ENCODE results near the gene C19orf47. TPM values are rescaled to one million over a fixed set of nuclear protein-coding genes. Genes with fewer than 3 reads are reported as not detected.

Gene C19orf47
- total RNA-seq, 1 donor from 2014 or later: 14.6 TPM

DNA sequence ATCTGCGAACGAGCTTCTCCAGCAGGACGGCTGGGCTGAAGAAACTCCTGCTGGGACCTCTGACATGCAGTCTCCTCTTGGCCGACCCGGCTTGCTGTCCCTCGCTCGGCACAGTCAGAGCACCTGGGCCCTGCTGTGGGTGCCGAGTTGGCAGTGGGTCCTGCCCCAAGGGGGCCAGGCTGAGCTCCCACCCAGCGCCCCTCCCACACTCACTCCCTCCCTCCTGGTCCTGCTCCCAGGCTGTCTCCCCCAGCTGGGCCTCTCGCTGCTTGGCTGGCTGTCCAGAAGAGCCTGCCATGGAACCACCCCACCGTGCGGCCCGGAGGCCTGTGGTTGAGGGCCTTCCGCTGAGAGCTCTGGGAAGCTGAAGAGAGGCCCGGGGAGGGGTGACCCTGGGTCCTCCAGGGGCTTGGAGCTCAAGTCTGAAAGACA is 69.1 kb downstream of the C19orf47 start:
- ChIA-PET CTCF (no interaction called here), POLR2A (interaction anchor here (0.6 to 0.8 kb wide), 4 partner anchors 21 to 1447 kb away, joined by 3 to 6 read pairs (median 3); no protein-coding TSS in a partner anchor)
- H3K4me1 Mint-ChIP-seq: peaks cover 88% of the 10 kb centered on the region
- ATAC-seq (ENCODE audit: low read depth): no peak
- H3K27me3 Mint-ChIP-seq: no peaks in the 10 kb centered on the region
- TF ChIP-seq, protein P1, sequence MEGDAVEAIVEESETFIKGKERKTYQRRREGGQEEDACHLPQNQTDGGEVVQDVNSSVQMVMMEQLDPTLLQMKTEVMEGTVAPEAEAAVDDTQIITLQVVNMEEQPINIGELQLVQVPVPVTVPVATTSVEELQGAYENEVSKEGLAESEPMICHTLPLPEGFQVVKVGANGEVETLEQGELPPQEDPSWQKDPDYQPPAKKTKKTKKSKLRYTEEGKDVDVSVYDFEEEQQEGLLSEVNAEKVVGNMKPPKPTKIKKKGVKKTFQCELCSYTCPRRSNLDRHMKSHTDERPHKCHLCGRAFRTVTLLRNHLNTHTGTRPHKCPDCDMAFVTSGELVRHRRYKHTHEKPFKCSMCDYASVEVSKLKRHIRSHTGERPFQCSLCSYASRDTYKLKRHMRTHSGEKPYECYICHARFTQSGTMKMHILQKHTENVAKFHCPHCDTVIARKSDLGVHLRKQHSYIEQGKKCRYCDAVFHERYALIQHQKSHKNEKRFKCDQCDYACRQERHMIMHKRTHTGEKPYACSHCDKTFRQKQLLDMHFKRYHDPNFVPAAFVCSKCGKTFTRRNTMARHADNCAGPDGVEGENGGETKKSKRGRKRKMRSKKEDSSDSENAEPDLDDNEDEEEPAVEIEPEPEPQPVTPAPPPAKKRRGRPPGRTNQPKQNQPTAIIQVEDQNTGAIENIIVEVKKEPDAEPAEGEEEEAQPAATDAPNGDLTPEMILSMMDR (IDR thresholded peaks at IDR 0.05): no peak
- H3K4me3 Mint-ChIP-seq: no peak overlapping the region
- H3K9me3 Mint-ChIP-seq: no peaks in the 10 kb centered on the region
- intact Hi-C loops (cut with micrococcal nuclease): no loop called here
- no peak overlapping the region for H3K27ac Mint-ChIP-seq
- H3K36me3 Mint-ChIP-seq (ENCODE audit: low read depth): peaks cover 16% of the 10 kb centered on the region
- DNase-seq: no peak

DNA sequence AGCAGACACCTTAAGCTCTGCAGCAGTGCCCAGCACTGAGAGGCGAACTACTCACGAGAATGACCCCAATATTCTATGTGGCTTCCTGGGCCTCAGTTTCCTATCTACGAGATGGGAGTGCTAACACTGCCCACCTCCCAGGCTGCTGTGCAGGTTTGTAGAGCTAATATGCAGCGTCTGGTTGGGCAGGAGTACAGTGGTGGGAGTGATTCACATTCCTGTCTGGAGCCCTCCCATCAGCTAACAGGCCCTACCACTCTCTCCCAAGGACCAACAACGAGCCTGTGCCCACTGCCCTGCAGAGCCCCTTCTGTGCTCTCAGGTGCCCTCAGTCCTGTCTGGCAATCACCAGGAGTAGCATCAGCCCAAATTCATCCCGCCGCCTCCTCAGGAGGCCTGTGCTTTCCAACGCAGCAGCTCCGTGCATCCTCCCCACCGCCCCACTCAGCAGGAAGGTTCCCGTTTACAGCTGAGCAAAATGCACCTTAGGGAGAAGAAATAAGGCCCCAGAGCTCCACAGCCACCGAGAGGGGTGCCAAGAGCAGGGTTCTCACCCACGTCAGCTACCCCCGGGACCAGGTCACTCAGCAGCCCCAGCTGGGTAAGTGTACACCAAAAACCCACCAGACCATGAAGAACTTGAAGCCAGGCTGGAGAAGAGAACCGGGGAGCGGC is 69.7 kb downstream of the C19orf47 start:
- Mint-ChIP-seq H3K4me1 (peaks cover 88% of the 10 kb centered on the region), H3K4me3 (no peak overlapping the region), H3K9me3 (no peaks in the 10 kb centered on the region), H3K27me3 (no peaks in the 10 kb centered on the region), H3K27ac (peak overlapping the region; percentile 56), H3K36me3 (ENCODE audit: low read depth) (peaks cover 19% of the 10 kb centered on the region)
- ATAC-seq (ENCODE audit: low read depth) (no peak), DNase-seq (no peak)
- ChIA-PET CTCF (no interaction called here), POLR2A (interaction anchor here (0.5 to 0.8 kb wide), 3 partner anchors 50 to 1446 kb away, joined by 3 read pairs; no protein-coding TSS in a partner anchor)
- TF ChIP-seq, protein P1 (IDR thresholded peaks at IDR 0.05): no peak
- intact Hi-C loops (cut with micrococcal nuclease): no loop called here

DNA sequence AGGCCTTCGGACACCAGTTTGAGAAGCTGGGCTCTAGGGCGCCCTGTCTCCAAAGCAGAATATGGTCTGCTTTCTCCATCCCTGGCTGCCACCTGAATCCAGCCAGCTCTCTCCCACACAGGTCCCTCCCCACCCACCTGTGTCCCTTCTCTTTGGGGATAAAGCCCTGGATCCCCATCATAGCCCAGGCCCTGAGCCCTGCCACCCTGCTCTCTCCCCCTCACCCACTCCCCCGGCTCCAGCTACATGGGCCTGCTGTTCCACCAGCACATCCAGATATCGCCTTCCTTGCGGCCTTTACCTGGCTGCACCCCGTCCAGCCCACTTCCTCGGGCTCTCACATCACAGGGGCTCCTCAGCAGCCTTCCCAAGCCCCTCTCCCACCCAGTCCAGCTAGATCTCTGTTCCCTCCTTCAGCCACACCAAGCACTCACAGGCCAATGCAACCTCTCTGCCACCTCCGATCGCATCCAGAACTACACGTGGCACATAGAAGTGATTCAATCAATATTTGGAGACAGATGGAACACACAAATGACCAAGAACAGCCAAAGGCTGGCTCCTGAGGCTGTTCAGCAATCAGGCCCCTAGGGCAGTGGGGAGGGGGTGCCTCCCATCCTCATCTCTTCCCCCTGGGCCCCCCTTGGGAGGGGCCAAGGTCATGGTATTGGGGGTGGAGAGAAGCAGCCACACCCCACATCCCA is 70.7 kb downstream of the C19orf47 start:
- Mint-ChIP-seq H3K4me3 (no peak overlapping the region), H3K27me3 (no peaks in the 10 kb centered on the region), H3K27ac (peak overlapping the region; percentile 24), H3K4me1 (peaks cover 80% of the 10 kb centered on the region), H3K36me3 (ENCODE audit: low read depth) (peaks cover 18% of the 10 kb centered on the region), H3K9me3 (no peaks in the 10 kb centered on the region)
- TF ChIP-seq, protein P1 (IDR thresholded peaks at IDR 0.05): no peak
- intact Hi-C loops (cut with micrococcal nuclease): no loop called here
- POLR2A ChIA-PET: no interaction called here
- DNase-seq (no peak), ATAC-seq (ENCODE audit: low read depth) (no peak)
- CTCF ChIA-PET: interaction anchor here (1.3 kb wide), 1 partner anchor 28 kb away, joined by 3 read pairs; no protein-coding TSS in a partner anchor

DNA sequence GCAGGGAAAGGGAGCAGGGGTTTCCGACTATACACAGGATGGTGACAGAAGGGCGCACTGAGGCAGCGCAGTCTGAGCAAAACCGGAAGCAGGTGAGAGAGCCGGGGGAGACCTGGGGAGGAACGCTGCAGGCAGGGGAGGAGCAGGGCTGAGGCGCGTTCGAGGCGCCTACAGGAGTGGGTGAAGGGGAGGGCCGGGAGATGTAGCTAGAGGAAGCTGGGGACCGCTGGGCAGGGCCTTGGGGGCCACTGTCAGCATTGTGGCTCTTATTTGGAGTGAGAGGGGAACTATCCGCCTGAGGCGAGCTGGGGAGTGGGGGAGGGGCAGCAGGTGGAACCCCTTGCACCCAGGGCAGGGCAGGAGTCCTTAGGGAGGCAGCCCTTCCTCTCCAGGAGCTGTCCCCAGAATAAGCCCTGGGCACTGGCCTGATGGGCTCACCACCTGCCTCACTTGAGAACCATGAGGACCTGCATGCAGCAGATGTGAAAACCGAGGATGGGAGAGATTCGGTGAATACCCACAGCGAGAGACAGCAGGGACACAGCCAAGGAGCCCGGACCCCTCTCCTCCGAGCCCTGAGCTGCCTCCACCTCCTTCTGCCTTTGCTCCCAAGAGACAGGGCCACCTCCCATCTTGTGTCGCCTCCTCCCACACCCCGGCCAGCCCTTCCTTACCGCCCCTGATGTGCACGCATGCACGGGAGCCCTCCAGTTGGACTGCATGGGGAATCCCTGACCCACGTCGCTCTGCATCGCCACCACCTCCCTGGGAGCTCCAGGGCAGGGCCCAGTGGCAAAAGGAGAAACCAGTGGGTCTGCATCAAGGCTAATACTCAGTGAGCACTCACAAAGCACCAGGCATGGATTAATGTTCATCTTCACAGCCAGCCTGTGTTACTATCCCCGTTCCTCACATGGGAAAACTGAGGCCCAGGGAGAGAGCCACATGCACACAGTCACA is 73.3 kb downstream of the C19orf47 start:
- DNase-seq (peak; percentile 21), ATAC-seq (ENCODE audit: low read depth) (peak; percentile 77)
- H3K36me3 Mint-ChIP-seq (ENCODE audit: low read depth): peaks cover 25% of the 10 kb centered on the region
- peak overlapping the region; percentile 78 for H3K27ac Mint-ChIP-seq
- no peaks in the 10 kb centered on the region for H3K9me3 Mint-ChIP-seq
- CTCF ChIA-PET: no interaction called here
- peaks cover 63% of the 10 kb centered on the region for H3K4me1 Mint-ChIP-seq
- H3K27me3 Mint-ChIP-seq: no peaks in the 10 kb centered on the region
- POLR2A ChIA-PET: interaction anchor here (0.6 to 1.2 kb wide), 2 partner anchors 9 to 290 kb away, joined by 6 read pairs; partner anchors contain the start of gene AKT2
- intact Hi-C loops (cut with micrococcal nuclease): no loop called here
- TF ChIP-seq, protein P1 (IDR thresholded peaks at IDR 0.05): no peak
- peak overlapping the region; percentile 64 for H3K4me3 Mint-ChIP-seq
